Astrocyte (in vitro differentiated cells and primary cell): ENCODE data around the gene SLC5A1.

Source experiments
- CTCF ChIP-seq: IDR thresholded peaks from 2 replicates; pipeline ENCODE4 v1.5.1; 2011; ENCODE audit warnings: low read depth, mild to moderate bottlenecking, inconsistent platforms, low read length, moderate library complexity; ENCODE audit not compliant: insufficient read depth
- EZH2 ChIP-seq: IDR thresholded peaks from 2 replicates; pipeline ENCODE4 v1.6.1; 2012; ENCODE audit warnings: mild to moderate bottlenecking, low read length, inconsistent platforms; ENCODE audit not compliant: insufficient read depth

- TF ChIP-seq EZH2 (no peak), CTCF (no peak)
These were observed 21.3 kb upstream of the SLC5A1 start for GRCh38 chr22:32021716-32022115.
